Breast epithelium (tissue), 4 donors: Measurements from ENCODE around the gene TMCO4. TPM values are rescaled to one million over a fixed set of nuclear protein-coding genes. Genes with fewer than 3 reads are reported as not detected.

Experiments used
- DNase-seq, 2 donors: peaks; one replicate each; pipeline ENCODE4 v3.0.0-alpha.2; 2019; ENCODE audit warnings: low spot score in 2 of 2
- H3K27ac ChIP-seq, 2 donors: fragments of 200-600 bp; sonication (generic) in 1 of 2; one replicate each; pipeline ENCODE4 v1.5.1; 2016 to 2019; ENCODE audit warnings: mild to moderate bottlenecking in 1 of 2
- H3K27me3 ChIP-seq, 2 donors: fragments of 200-600 bp; sonication (generic) in 1 of 2; one replicate each; pipeline versions ENCODE4 v1.5.1 to v1.6.0; 2017 to 2019; ENCODE audit warnings: control low read depth in 1 of 2, mild to moderate bottlenecking in 1 of 2
- H3K36me3 ChIP-seq: fragments of 200-600 bp; one replicate; pipeline ENCODE4 v1.5.1; 2019
- H3K4me1 ChIP-seq, 2 donors: fragments of 200-600 bp; sonication (generic); one replicate each; pipeline ENCODE4 v1.5.1; 2016 to 2019; ENCODE audit warnings: control low read depth in 1 of 2
- H3K4me3 ChIP-seq, 3 donors: fragments of 200-600 bp; sonication (generic); 1 replicate in 2 of 3; 2 replicates in 1 of 3; pipeline ENCODE4 v1.5.1; 2016 to 2019; ENCODE audit warnings: mild to moderate bottlenecking in 3 of 3, moderate library complexity in 2 of 3
- H3K9me3 ChIP-seq, 2 donors: fragments of 200-600 bp; sonication (generic) in 1 of 2; one replicate each; pipeline ENCODE4 v1.5.1; 2016 to 2019; ENCODE audit warnings: control low read depth in 1 of 2
- POLR2A ChIP-seq: fragments of 450-650 bp; IDR thresholded peaks from one replicate; pipeline ENCODE4 v1.6.1; 2016; ENCODE audit warnings: antibody characterized with exemption, mild to moderate bottlenecking, moderate library complexity
- POLR2AphosphoS5 ChIP-seq, 3 donors: sonication (generic); formaldehyde crosslinking; IDR thresholded peaks; one replicate each; pipeline ENCODE4 v1.6.1; 2017; ENCODE audit warnings: antibody characterized with exemption in 3 of 3
- intact Hi-C: fragments of 100-400 bp; cut with DNase I; formaldehyde crosslinking; loops from one replicate; pipeline ENCODE4 v1.15.1; 2023; ENCODE audit warnings: low total_unique reads
- total RNA-seq, 3 donors: library from RNA; depleted of rRNA; stranded (reverse); fragments of >200 nt; gene quantifications; one replicate each; pipeline ENCODE4 v1.1.0, GENCODE V29; 2016
- TF ChIP-seq, protein P1 (sequence below), 3 donors: fragments of 450-650 bp; IDR thresholded peaks; one replicate each; pipeline ENCODE4 v1.5.1; 2016 to 2017; ENCODE audit warnings: antibody characterized with exemption in 3 of 3, mild to moderate bottlenecking in 3 of 3, moderate library complexity in 3 of 3

TMCO4 gene
- total RNA-seq, 3 donors from 2014 or later: 26.7 to 44.2 (median 34.1) TPM

DNA sequence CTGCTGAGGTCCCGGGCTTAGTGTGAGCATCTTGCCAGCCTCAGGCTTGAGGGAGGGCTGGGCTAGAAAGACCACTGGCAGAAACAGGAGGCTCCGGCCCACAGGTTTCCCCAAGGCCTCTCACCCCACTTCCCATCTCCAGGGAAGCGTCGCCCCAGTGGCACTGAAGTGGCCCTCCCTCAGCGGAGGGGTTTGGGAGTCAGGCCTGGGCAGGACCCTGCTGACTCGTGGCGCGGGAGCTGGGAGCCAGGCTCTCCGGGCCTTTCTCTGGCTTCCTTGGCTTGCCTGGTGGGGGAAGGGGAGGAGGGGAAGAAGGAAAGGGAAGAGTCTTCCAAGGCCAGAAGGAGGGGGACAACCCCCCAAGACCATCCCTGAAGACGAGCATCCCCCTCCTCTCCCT, 142.2 kb downstream of the TMCO4 start:
- TF ChIP-seq, protein P1, sequence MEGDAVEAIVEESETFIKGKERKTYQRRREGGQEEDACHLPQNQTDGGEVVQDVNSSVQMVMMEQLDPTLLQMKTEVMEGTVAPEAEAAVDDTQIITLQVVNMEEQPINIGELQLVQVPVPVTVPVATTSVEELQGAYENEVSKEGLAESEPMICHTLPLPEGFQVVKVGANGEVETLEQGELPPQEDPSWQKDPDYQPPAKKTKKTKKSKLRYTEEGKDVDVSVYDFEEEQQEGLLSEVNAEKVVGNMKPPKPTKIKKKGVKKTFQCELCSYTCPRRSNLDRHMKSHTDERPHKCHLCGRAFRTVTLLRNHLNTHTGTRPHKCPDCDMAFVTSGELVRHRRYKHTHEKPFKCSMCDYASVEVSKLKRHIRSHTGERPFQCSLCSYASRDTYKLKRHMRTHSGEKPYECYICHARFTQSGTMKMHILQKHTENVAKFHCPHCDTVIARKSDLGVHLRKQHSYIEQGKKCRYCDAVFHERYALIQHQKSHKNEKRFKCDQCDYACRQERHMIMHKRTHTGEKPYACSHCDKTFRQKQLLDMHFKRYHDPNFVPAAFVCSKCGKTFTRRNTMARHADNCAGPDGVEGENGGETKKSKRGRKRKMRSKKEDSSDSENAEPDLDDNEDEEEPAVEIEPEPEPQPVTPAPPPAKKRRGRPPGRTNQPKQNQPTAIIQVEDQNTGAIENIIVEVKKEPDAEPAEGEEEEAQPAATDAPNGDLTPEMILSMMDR (IDR thresholded peaks at IDR 0.05): no peak
- TF ChIP-seq POLR2AphosphoS5 (IDR thresholded peaks at IDR 0.05): no peak
- TF ChIP-seq POLR2A: no peak
- no peaks in the 10 kb centered on the region for H3K27me3 ChIP-seq
- no peaks in the 10 kb centered on the region for H3K36me3 ChIP-seq
- peak overlapping the region in 1 of 2 donors; percentile 12 for H3K27ac ChIP-seq
- no peaks in the 10 kb centered on the region for H3K9me3 ChIP-seq
- no peak overlapping the region for H3K4me3 ChIP-seq
- intact Hi-C loops: loop anchor here (10.0 kb wide), 1 partner anchor 313 kb away; no protein-coding TSS in a partner anchor
- no peak for DNase-seq
- no peaks in the 10 kb centered on the region for H3K4me1 ChIP-seq

DNA sequence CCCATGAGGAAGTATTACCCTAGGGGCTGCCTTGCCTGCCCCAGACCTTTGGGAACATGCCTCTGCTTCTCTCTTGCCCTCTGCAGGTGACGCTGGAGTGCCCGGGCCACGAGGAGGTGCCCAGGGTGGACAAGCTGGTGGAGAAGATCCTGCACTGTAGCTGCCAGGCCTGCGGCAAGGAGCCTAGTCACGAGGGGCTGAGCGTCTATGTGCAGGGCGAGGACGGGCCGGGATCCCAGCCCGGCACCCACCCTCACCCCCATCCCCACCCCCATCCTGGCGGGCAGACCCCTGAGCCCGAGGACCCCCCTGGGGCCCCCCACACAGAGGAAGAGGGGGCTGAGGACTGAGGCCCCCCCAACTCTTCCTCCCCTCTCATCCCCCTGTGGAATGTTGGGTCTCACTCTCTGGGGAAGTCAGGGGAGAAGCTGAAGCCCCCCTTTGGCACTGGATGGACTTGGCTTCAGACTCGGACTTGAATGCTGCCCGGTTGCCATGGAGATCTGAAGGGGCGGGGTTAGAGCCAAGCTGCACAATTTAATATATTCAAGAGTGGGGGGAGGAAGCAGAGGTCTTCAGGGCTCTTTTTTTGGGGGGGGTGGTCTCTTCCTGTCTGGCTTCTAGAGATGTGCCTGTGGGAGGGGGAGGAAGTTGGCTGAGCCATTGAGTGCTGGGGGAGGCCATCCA, 142.8 kb downstream of the TMCO4 start:
- H3K4me1 ChIP-seq: peaks cover 0 to 2% of the 10 kb centered on the region in 2 donors
- intact Hi-C loops: loop anchor here (10.0 kb wide), 1 partner anchor 312 kb away; no protein-coding TSS in a partner anchor
- TF ChIP-seq, protein P1 (IDR thresholded peaks at IDR 0.05): no peak
- TF ChIP-seq POLR2A (no peak), POLR2AphosphoS5 (IDR thresholded peaks at IDR 0.05) (no peak)
- H3K36me3 ChIP-seq: no peaks in the 10 kb centered on the region
- H3K27me3 ChIP-seq: no peaks in the 10 kb centered on the region
- H3K27ac ChIP-seq: no peak overlapping the region
- DNase-seq: no peak
- H3K9me3 ChIP-seq: no peaks in the 10 kb centered on the region
- H3K4me3 ChIP-seq: no peak overlapping the region

DNA sequence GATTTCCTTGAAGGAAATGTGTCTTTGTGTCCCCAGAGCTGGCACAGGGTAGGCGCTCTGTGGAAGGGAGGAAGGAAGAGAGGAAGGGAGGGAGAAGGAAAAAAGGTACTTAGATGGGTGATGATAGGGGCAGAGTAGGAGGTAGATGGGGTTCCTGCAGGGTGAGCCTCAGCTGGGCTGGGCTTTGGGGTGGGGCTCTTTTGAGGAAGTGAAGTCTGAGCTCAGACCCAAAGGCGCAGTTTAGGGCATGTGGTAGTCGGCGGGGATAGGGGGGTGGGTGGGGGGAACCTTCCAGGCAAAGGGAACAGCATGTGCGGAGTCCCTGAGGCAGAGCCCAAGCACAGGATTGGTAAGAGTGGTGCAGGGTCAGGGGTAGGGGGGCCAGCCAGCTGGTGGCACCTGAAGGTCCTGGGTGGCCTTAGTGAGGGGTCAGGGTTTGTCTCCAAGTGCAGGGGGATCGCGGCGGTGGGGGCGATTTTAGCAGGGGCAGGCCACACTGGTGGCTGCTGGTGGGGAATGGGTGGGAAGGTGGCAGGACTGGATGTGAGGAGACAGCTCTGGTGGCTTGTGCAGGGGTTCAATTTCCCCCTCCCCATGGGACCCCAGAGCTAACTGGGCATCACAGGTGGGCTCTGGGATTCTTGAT, 143.5 kb downstream of the TMCO4 start:
- no peak for DNase-seq
- H3K4me1 ChIP-seq: peaks cover 3 to 5% of the 10 kb centered on the region in 2 donors
- intact Hi-C loops: loop anchor here (10.0 kb wide), 1 partner anchor 311 kb away; no protein-coding TSS in a partner anchor

DNA sequence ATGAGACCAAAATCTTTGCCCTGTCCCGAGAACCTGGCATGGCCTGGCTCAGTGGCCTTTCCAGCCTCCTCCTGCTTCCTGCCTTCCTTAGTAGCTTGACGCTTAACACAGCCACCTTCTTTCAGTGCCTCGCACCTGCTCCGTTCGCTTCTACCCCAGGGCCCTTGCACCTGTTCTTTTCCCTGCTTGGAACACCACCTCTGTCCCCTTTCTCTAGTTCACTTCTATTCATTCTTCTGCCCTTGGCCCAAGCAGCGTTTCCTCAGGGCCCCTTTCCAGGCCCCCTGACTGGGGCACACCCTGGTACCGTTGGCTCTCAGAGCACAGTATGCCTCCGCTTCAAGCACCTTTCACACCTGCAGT, 144.0 kb downstream of the TMCO4 start:
- intact Hi-C loops: loop anchor here (10.0 kb wide), 1 partner anchor 311 kb away; no protein-coding TSS in a partner anchor
- no peaks in the 10 kb centered on the region for H3K36me3 ChIP-seq
- TF ChIP-seq, protein P1 (IDR thresholded peaks at IDR 0.05): no peak
- TF ChIP-seq POLR2A (no peak), POLR2AphosphoS5 (IDR thresholded peaks at IDR 0.05) (no peak)
- H3K27ac ChIP-seq: peak overlapping the region in 1 of 2 donors; percentile 61
- no peaks in the 10 kb centered on the region for H3K27me3 ChIP-seq
- H3K9me3 ChIP-seq: no peaks in the 10 kb centered on the region
- H3K4me3 ChIP-seq: no peak overlapping the region
- DNase-seq: no peak
- H3K4me1 ChIP-seq: peaks cover 8 to 9% of the 10 kb centered on the region in 2 donors

More for the DNA sequence above, 143.5 kb downstream of the TMCO4 start:
- Histone ChIP-seq H3K27ac (no peak overlapping the region), H3K9me3 (no peaks in the 10 kb centered on the region), H3K36me3 (no peaks in the 10 kb centered on the region), H3K4me3 (no peak overlapping the region), H3K27me3 (no peaks in the 10 kb centered on the region)
- no peak for TF ChIP-seq POLR2A
- TF ChIP-seq, protein P1 (IDR thresholded peaks at IDR 0.05): no peak
- TF ChIP-seq POLR2AphosphoS5 (IDR thresholded peaks at IDR 0.05): no peak
